ENCODE data around the gene EIF2D. TPM values are rescaled to one million over a fixed set of nuclear protein-coding genes. Genes with fewer than 3 reads are reported as not detected.

Gene EIF2D
- total and polyA plus RNA-seq, 9 of the 15 experiments (the other 6 are each of a cell fraction or from before 2014, with no cell fraction given) = 81.1 to 138 (median 93.9) TPM

- H3K36me3 ChIP-seq (ENCODE audit: control insufficient read depth, insufficient read depth, low read length) = peaks cover 50% of the 10 kb centered on the region
- H3K9me1 ChIP-seq (ENCODE audit: control insufficient read depth, insufficient read depth, low read length) = no peaks in the 10 kb centered on the region
- no peak for ATAC-seq
- no TSS peak for BruUV-seq (replicated peaks)
- 71% methylated on average over 10 of the region's 10 CpGs for WGBS (ENCODE audit: insufficient coverage, low coverage, missing lambda C conversion rate)
- CTCF ChIA-PET (ENCODE audit: low intra/inter-chr PET ratio) = interaction anchor here (3.7 kb wide), 1 partner anchor 92 kb away, joined by 97 read pairs; no protein-coding TSS in a partner anchor
- no peaks in the 10 kb centered on the region for H3K9me3 ChIP-seq (replicated peaks; ENCODE audit: control insufficient read depth, insufficient read depth, low read depth, low read length)
- in situ Hi-C loops (cut with MboI) (loop anchor here (5.0 to 25.0 kb wide), 3 partner anchors 34 to 419 kb away; no protein-coding TSS in a partner anchor), intact Hi-C loops (cut with micrococcal nuclease) (no loop called here)
- H3K4me1 ChIP-seq (replicated peaks in 1 of 2; ENCODE audit: control insufficient read depth in 2 of 2, insufficient read depth in 2 of 2, low read length in 2 of 2) = peaks cover 9 to 32% of the 10 kb centered on the region in 2 experiments
- DNase-seq (ENCODE audit: extremely low read depth in 1 of 4, low spot score in 3 of 4) = no peak
- FAIRE-seq = no peak
- H3K79me2 ChIP-seq (ENCODE audit: control insufficient read depth, insufficient read depth, low read length) = peaks cover 24% of the 10 kb centered on the region; the same call in 2 of the 3 replicates
- no peak overlapping the region for H2AFZ ChIP-seq (ENCODE audit: low read depth, low read length)
- POLR2A ChIA-PET = interaction anchor here (0.8 to 1.3 kb wide), 2 partner anchors 11 to 92 kb away, joined by 3 read pairs; no protein-coding TSS in a partner anchor
- peaks cover 3% of the 10 kb centered on the region; the same call in 1 of the 2 replicates for H4K20me1 ChIP-seq (replicated peaks; ENCODE audit: control insufficient read depth, insufficient read depth, low read length)
- no peak overlapping the region for H3K4me3 ChIP-seq
- no peak overlapping the region for H3K4me2 ChIP-seq (ENCODE audit: insufficient read depth, low read length)
- no peak overlapping the region for H3K9ac ChIP-seq (ENCODE audit: insufficient read depth in 1 of 2, low read depth in 2 of 2, low read length in 2 of 2)
- H3K27ac ChIP-seq (ENCODE audit: extremely low read depth, low read depth, low read length) = no peak overlapping the region
- no peaks in the 10 kb centered on the region for H3K27me3 ChIP-seq (ENCODE audit: control insufficient read depth in 2 of 2, insufficient read depth in 2 of 2, low read length in 2 of 2)
- TF ChIP-seq ZBTB26 (CRISPR knock-in tag; IDR thresholded peaks at IDR 0.05) = 0 out of 2 replicates have a peak, but pooled peaks have one; percentile 30
- TF ChIP-seq ZNF609 (CRISPR knock-in tag; IDR thresholded peaks at IDR 0.05; ENCODE audit: borderline replicate concordance) = no peak
- TF ChIP-seq SAP30 (IDR thresholded peaks at IDR 0.05; ENCODE audit: borderline replicate concordance, insufficient read depth, low read depth, low read length, poor library complexity, severe bottlenecking) = no peak
- TF ChIP-seq HBP1 (CRISPR knock-in tag; IDR thresholded peaks at IDR 0.05) = 0 out of 2 replicates have a peak, but pooled peaks have one; percentile 66
- TF ChIP-seq WHSC1 (IDR thresholded peaks at IDR 0.05; ENCODE audit: low read length) = no peak
- TF ChIP-seq MYBL2 (IDR thresholded peaks at IDR 0.05; ENCODE audit: low read depth) = no peak
- TF ChIP-seq MYBL2 (CRISPR knock-in tag; IDR thresholded peaks at IDR 0.05; ENCODE audit: borderline replicate concordance) = no peak
- TF ChIP-seq ETV5 (CRISPR knock-in tag; IDR thresholded peaks at IDR 0.05; ENCODE audit: low read depth) = no peak
- TF ChIP-seq RAD21 (CRISPR knock-in tag; conservative IDR thresholded peaks at IDR 0.05 in 1 of 2, IDR thresholded peaks at IDR 0.05 in 1 of 2) = no peak
- no peak for TF ChIP-seq YY1 (IDR thresholded peaks at IDR 0.05; ENCODE audit: borderline replicate concordance in 1 of 3, control insufficient read depth in 1 of 3, extremely low read depth in 1 of 3, insufficient read depth in 3 of 3, insufficient read length in 1 of 3, insufficient replicate concordance in 2 of 3, low read depth in 1 of 3, low read length in 2 of 3)
- no peak for TF ChIP-seq SIRT6 (IDR thresholded peaks at IDR 0.05; ENCODE audit: low read depth, low read length)
- no peak for TF ChIP-seq MAFK (IDR thresholded peaks at IDR 0.05; ENCODE audit: low read length)
These were observed 30.7 kb downstream of the EIF2D start for GRCh38 chr1:206581571-206581981.
